Fibroblast of upper back skin (primary cell): Measurements from ENCODE around the gene DHRS9.

Source experiments
- DNase-seq: peaks from one replicate; pipeline ENCODE4 v3.0.0-alpha.2; 2013

Gene DHRS9

DNA sequence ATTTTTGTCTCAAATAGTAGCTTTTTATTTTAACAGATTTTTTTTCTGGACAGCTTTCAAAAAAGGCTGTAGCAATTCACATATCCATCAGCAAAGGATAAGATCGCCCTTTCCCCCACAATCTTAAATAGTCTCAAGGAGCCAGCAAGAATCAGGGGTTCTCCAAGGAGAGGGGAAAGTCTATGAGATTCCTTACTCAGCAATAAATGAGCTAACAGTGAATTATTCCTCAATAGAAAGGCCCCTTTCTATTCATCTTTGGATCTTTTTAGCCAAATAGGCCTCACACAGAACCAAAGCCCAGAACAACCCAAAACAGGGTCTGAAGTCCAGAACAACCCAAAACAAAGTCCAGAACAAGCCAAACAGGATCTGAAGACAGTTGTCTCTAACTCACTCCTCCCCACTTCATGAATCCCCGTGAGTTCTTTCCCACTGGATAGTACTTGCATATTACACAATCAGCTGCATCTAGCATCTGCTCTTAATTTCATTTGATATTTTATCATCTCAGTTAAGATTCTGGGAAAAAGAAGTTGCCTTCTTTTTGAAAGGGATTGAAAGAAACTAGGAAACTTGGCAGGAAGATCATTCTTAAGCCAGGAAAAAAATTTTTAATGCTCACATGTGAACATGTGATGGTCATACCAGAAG is 3.4 kb upstream of the DHRS9 start:
- DNase-seq, result peak; percentile 2

DNA sequence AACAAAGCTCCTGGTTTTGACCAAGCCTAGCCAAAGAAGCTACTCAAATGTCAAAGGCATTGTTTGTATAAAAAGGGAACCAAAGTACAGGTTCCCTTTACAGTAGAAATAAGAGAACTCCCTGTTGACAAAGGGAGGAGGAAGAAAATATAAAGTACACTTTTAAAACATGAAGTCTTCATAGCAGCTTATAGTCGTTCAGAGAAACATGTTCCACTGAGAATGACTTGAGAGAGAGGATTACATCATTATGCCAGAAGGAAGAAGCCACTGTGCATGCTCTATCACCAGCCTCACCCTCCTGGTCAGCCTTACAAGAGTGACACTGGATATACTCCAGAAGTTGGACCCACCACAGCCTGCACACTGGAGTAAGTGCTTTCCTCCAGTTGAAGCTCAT is 2.5 kb upstream of the DHRS9 start:
- DNase-seq, result no peak

DNA sequence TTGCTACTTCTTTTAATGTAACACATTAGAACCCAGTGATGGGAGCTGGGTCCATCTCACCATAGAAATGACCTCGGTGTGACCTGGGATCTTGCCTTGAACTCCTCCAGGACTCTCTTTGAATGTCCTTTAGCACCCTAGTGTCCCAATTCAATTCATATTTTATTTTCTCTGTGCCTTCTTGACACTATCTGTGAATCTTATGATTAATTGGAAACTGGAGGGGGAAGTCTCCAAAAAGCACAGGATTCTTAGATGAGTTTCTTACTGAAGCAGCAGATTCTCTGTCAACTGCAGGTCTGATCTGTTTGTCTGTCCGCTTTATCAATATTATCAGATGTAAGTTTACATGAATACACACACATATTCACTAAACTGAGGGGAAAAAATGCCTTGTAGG is 470 bp downstream of the DHRS9 start:
- DNase-seq, result no peak

DNA sequence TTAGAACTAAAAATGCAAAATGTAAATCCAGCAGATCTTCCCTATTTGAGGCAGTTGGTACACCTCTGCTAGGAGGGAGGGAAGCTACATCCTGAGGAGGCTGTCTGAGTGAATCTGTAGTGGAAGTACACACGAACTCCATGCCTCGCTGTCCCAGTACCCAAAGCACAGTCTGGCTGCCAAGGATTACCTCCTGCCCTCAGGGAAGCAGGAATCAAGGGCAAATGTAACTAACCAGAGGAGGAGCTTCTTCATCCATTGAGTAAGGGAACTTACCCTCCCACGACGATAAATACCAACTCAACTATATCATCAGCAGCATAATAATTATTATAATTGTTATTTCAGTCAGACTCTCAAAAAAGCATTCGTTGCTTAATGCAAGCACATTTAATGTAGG is 2.1 kb downstream of the DHRS9 start:
- no peak for DNase-seq

DNA sequence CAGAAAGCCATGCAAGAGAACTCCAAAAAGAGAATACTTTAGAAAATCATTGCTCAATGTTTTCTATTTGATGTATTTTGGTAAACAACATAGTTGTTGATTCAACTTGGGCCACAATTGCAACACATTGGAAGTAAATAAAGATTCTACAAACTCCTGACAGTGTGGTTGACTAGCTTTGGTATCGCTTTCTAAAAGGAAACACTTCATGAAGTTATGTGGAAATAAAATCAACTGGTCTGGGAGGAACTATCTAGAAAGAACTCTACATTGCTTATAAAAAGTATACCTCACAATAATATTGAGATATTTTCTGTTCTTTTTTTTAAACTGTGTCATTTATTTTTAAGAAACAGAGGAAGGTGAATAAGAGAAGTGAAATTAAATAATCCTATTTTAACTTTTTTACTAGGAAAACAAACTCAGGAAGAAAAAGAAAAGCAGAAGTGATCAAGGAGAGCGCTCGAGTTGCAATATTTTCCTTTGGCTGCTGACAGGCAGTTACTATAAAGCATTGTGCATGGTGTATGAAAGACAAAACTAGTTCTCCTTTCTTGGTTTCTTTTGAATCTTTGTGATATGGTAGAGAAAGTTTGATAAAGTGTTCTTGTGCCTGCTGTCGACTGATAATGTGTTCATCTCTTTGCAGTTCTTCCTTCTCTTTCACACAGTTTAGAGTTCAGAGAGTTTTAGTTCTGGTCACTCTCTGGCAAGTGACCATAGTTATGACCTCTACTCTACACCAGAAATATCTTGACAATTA is 3.0 kb downstream of the DHRS9 start:
- DNase-seq, result no peak

DNA sequence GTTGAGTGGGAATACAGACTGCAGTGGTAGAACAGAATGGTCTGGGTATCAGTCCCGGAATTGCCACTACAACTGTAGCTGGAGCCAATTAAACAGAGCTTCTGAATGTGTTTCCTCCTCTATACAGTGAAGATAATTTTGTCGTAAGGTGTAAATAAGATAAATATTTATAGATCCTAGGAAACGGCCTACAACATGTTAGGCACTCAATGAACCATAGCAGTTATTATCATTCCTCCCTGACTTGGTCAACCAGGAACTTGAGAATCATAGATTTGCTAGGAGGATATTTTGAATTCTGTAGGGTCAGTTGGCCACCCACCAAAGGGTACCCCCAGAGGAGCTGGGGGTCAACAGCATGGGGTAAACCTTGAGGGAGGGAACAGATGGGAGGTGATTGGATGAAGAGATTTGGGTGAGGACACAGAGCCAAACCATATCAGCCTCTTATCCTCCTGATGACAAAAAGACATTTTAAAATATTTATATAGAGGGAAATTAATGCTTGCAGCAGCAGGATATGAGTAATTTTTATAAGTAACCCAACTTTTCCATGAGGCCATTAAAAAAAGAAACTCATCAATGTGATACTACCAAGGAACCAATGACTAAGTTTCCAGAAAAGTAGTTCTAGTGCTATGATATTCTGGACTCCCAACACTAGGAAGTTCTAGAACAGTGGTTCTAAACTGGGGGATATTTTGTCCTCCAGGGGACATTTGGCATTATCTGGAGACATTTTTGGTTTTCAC is 4.0 kb downstream of the DHRS9 start:
- no peak for DNase-seq

DNA sequence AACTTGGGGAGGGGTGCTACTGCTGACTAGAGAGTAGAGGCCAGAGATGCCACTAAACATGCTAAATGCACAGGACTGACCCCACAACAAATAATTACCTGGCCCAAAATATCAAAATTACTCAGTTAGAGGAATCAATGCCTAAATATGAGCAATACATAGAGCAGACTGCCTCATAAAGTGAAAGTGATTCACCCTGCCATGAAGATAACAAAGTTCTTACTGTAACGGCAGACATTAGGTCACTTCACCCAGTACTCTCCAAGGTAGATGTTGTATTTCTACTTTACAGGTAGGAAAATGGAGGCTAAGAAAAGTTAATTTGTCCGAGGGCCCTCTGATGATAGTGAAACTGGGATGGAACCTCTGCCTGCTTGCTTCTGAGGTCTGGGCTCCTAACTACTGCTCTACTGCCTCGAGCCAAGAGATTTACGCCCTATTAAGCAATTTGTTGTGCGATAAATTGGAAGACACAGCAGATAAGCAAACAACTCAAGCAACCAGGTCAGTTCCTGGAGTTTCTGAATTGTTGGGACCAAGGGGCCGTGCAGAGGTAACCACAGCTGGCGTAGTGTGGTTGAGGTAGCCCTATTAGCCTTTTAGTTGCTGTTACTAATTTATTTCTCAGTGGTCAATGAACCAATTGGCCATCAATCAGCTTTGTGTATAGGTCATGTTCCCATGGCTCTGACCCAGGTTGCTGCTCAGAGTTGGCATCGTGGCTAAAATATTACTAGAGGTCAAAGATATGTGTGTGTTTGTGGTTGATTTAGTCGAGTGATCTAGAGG is 4.8 kb downstream of the DHRS9 start:
- no peak for DNase-seq

DNA sequence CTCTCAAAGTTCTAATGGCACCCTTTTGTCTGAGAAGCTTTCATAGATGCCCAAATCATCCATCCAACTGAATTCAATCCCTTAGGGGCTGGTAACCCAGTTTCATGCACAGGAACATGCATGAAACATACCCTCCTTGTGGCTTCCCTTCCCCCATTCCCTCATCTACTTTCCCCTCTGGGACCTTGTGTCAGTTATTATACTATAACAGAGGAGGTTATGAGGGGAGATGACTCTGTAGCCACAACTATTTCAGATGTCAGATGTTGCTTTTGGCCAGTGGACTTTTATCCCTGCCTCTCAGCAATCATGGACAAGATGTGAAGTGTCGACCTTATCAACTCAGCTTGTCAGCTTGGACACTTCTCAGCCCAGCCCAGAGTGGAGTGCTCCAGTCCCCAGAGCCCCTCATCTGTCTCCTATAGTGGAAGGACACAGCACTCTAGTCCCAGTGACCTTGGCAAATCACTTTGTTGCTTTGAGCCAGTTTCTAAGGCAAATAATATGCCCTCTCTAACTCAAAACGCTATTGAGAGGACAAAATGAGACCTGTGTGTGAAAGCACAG is 8.4 kb downstream of the DHRS9 start:
- no peak for DNase-seq

DNA sequence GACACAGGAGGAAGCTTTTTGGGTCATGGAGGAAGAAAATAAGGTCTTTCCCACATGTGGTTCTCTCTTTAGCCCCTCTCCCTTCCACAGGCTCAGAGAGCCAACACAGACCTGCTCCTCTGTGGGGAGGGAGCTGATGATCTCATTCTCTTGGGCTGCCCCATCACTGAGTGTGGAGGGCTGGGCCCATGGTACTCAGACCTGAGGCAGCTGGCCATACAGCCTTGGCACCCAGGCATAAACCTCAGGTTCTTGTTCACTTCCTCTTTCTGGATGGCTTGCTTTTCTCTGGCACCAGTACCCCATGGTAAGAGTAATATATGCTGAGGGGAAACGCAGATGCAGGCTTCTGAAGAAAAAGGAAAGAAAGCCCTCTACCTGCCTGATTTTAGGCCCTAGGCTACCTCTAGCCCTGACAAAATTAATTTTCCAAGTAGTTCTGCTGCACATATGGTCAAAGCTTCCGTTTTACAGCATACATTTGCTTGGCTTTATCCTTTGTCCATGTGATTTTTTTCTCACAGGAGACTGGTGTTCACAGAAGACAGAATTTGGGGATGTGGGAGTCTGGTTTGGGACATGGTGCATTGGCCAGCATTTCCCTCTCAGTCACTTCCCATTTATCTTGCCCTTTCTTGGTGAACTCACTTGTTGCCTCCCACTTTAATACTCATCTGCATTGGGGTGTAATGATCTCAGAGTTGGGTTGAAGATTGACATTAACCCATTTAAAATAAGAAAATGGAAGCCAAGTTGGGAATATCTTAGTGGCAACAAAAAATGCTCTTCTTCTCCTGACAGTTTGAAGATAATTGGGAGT is 11.1 kb downstream of the DHRS9 start:
- no peak for DNase-seq

DNA sequence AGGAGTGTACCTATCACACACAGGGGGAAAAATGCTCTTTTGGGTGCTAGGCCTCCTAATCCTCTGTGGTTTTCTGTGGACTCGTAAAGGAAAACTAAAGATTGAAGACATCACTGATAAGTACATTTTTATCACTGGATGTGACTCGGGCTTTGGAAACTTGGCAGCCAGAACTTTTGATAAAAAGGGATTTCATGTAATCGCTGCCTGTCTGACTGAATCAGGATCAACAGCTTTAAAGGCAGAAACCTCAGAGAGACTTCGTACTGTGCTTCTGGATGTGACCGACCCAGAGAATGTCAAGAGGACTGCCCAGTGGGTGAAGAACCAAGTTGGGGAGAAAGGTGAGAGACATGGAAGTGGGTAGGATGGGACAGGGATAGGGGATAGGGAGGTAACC is 12.2 kb downstream of the DHRS9 start:
- no peak for DNase-seq

DNA sequence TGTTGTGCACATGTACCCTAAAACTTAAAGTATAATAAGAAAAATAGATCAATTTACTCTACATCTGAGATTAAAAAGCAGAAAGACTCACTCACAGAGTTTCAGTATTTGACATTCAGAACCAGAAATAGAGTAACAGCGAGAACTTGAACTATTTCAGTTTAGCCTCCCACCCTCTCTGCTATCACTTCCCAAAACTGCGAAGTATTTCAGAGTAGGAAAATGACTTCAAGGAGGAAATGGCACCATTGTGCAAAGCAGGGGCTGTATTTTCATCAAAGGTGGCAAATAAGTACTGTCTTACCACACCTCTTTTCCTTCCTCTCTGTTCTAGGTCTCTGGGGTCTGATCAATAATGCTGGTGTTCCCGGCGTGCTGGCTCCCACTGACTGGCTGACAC is 13.6 kb downstream of the DHRS9 start:
- no peak for DNase-seq

DNA sequence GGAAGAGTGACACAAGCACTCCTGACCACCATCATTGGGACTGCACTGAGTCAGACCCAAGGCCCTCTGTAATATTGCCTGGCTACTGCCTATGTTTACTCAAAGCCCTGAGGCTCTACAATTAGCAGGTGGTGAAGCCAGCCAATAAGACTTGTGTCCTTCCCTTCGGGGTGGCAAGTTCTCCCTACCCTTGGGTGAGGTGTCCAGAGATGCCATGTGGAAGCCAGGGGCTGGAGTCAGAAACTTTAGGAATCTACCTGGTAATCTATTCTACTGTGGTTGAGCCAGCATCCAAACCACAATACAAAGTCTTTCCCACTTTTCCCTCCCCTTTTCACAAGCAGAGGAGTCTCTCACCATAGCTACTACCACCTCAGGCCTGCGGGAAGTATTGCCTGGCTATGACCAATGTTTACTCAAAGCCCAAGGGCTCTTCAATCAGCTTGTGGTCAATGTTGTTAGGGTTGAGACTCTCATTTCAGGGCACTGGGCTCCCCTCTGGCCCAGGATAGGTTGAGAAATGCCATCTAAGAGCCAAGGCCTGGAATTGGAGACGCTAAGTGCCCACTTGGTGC is 17.6 kb downstream of the DHRS9 start:
- DNase-seq, result no peak

DNA sequence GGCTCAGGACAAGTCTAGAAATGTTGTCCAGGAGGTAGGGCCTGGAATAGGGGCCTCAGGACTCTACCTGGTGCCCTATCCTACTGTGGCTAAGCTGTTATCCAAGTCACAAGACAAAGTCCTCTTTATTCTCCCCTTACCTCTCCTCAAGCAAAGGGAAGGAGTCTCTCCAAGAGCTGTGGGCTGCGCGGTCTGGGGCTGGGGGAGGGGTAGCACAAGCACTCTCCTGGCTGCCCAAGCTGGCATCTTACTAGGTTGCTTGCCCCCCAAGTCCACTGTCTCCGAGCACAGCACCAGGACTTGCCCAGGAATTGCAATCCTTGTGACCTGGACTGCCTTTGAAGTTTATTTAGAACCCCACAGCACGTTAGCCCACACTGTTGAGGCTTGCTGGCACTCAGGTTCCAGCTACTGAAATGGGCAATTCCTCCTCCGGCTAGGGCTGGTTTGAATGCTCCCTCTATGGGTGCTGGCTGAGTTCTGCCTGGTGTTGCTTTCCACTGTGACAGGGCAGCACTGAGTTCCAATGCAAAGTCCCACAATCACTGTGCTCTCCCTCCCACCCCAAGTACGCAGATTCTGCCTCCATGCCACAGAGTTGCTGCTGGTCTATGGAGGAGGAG is 18.5 kb downstream of the DHRS9 start:
- no peak for DNase-seq

DNA sequence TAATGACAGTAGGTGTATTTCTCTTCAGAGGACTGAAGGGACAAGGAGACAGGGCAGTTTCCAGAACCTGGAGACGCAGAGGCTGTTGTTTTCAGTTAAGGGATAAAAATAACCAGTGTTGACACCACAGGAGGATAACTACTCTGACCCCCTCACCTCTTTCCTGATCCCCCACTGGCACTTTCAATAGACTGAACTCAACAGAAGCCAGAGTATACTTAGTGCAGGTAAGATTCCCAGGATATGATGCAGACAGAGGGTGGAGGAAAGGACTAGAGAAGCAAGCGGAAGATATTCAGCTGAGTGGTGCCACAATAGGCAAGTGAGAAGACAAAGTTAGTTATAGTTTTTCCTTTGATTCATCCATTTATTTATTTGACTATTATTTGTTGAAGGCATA is 19.8 kb downstream of the DHRS9 start:
- DNase-seq, result no peak

DNA sequence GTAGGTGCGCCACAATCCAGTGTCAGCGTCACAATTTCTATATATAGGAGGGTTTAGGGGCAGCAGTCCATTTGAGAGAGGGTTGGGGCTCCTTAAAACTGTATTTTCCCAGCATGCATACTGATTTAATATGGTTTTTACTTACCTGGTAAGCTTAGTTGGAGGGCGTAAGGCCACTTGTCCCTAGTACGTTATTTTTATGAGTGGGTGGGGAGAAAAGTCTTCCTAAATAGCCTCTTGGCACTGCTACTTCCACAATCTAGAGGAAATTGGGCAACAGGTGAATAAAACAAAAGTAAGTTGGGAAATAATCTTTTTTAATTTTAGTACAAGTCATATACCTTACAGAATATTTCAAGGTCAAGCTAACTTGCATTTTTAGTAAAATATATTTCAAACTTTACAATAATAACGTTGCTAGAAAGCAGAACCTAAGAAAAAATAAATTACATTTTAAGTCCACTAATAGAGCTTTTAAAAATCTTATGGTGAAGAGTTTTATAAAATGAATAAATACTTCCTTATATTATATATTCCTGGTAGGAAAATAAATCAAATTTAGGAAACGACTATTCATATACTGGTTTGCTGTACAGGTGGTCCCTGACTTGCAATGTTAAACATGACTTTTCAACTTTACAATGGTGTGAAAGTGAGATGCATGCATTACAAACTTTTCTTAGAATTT is 20.9 kb downstream of the DHRS9 start:
- no peak for DNase-seq

DNA sequence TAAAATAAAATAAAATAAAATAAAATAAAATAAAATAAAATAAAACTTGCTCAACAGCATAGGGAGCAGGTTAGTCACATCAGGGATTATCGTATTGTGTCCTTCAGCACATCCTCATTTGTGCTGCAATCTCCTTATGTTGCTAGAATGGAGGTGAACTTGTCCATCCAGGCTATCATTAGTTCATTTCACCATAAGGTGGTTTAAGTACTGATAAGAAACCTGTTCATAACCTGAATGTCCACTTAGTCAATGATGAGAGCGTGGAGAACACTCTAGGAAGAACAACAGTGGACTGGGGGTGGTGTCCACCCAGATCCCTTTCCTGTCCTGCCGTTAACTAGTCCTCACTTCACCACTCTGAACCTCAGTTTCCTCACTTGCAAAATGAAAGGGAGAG is 21.9 kb downstream of the DHRS9 start:
- no peak for DNase-seq

DNA sequence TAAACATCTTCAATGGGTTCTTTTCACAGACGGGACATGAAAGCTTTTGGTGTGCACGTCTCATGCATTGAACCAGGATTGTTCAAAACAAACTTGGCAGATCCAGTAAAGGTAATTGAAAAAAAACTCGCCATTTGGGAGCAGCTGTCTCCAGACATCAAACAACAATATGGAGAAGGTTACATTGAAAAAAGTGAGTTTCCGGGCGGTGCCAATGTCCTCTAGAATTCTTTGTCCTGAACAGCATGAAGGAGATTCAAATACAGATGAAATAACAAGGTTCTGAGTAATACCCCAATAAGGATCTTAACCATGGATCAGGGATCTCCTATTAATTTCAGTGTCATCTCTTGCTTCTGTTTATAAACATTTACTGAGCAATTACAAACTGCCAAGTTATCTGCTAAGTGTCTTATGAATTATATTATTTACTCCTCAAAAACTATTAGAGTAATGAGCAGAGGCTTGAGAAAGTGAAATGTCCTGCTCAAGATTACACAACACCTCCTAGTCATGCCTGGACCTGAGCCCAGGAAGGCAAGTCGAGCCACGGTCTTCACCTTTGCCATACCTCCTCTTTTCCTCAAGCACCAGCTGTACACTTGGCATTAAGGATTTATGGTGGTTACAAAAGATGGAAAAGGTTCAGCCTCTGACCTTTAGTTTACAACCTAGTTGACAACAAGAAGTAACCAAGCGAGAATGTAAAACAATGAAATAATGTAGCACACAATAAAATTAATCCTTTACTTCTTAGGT is 22.6 kb downstream of the DHRS9 start:
- DNase-seq, result peak; percentile 20

DNA sequence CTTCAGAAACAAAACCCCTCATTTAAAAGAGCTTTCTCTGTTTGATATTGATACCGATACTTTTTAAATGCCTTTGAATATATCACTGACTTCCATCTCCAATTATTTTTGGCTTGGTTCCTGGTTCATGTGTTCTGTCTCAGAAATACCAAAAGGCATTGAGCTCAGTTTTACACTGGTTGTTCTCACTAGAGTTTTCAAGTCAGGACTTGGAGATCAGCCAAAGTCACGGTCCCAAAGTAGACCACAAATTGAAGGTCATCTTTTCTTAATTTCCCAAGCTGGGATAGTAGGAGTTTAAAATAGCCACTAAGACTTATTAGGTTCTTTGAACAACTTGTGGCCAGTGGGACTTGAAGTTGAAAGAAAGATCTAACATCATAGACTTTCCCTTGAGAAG is 24.2 kb downstream of the DHRS9 start:
- no peak for DNase-seq

DNA sequence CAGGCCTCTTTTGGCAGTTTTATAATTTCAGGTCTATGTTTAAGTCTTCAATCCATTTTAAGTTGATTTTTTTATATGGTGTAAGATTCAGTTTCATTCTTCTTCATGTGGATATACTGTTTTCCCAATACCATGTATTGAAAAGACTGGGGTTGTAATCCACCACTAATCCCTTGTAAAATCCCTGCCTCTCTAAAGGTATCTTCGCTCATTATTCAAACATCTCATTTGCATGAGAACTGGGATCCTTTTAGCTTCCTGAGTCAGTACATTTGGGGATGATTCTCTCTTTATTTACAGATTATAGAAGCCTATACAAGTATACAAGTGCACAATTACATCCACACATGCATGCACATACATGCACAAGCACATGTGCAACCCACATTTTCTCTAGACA is 25.3 kb downstream of the DHRS9 start:
- no peak for DNase-seq

DNA sequence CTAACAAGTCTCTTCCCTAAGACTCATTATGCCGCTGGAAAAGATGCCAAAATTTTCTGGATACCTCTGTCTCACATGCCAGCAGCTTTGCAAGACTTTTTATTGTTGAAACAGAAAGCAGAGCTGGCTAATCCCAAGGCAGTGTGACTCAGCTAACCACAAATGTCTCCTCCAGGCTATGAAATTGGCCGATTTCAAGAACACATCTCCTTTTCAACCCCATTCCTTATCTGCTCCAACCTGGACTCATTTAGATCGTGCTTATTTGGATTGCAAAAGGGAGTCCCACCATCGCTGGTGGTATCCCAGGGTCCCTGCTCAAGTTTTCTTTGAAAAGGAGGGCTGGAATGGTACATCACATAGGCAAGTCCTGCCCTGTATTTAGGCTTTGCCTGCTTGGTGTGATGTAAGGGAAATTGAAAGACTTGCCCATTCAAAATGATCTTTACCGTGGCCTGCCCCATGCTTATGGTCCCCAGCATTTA is 26.3 kb downstream of the DHRS9 start:
- DNase-seq, result peak; percentile 91
